Adrenal gland (tissue), 12 donors: ENCODE data around the gene EVI5L. TPM values are rescaled to one million over a fixed set of nuclear protein-coding genes. Genes with fewer than 3 reads are reported as not detected.

Experiments
- DNase-seq, 7 donors: peaks; one replicate each; pipeline ENCODE4 v3.0.0-alpha.2; 2019 to 2020
- H3K27ac ChIP-seq, 5 donors: fragments of 200-600 bp; sonication (generic) in 4 of 5; 1 replicate in 3 of 5; 2 replicates in 2 of 5; pipeline versions ENCODE4 v1.5.1 to v1.8.0; 2016 to 2020; ENCODE audit warnings: mild to moderate bottlenecking in 1 of 5
- H3K27me3 ChIP-seq: fragments of 200-600 bp; 2 replicates; pipeline ENCODE4 v1.8.0; 2021
- H3K36me3 ChIP-seq, 2 donors: fragments of 200-600 bp; replicated peaks in 1 of 2; 1 replicate in 1 of 2; 2 replicates in 1 of 2; pipeline versions ENCODE4 v1.5.1 to v1.8.0; 2018 to 2022
- H3K4me1 ChIP-seq, 2 donors: fragments of 200-600 bp; replicated peaks in 1 of 2; 1 replicate in 1 of 2; 2 replicates in 1 of 2; pipeline versions ENCODE4 v1.5.1 to v1.8.0; 2018 to 2021
- H3K4me3 ChIP-seq, 4 donors: fragments of 200-600 bp; sonication (generic) in 3 of 4; one replicate each; pipeline ENCODE4 v1.5.1; 2016 to 2018
- H3K9me3 ChIP-seq, 3 donors: fragments of 200-600 bp; sonication (generic) in 1 of 3; replicated peaks in 1 of 3; 1 replicate in 2 of 3; 2 replicates in 1 of 3; pipeline versions ENCODE4 v1.5.1 to v1.8.0; 2016 to 2021
- CTCF ChIP-seq, 6 experiments: fragments of 450-650 bp in 4 of 6; fragments of 200-600 bp in 2 of 6; sonication (generic) in 1 of 6; IDR thresholded peaks; 1 replicate in 5 of 6; 2 replicates in 1 of 6; pipeline versions ENCODE4 v1.5.1 to v1.8.0; 2016 to 2021; ENCODE audit warnings: antibody characterized with exemption in 6 of 6, mild to moderate bottlenecking in 2 of 6, moderate library complexity in 1 of 6
- POLR2A ChIP-seq, 2 donors: fragments of 450-650 bp; IDR thresholded peaks; one replicate each; pipeline ENCODE4 v1.6.1; 2017; ENCODE audit warnings: antibody characterized with exemption in 2 of 2, mild to moderate bottlenecking in 2 of 2, moderate library complexity in 1 of 2
- WGBS, 4 donors: extraction: QIAGEN DNeasy Blood & Tissue Kit in 2 of 4; methylation state at CpG; one replicate each; pipeline versions ENCODE4 v1.1.5 to v1.1.7; 2013 to 2017; 5-methylcytosine and 5-hydroxymethylcytosine counted together
- intact Hi-C, 2 donors: fragments of 100-400 bp; cut with DNase I; formaldehyde crosslinking; loops; one replicate each; pipeline versions ENCODE4 v1.14.1 to v1.15.0; 2022 to 2023
- polyA plus RNA-seq, 3 donors: library from polyadenylated mRNA; stranded (reverse); fragments of 200-250 nt in 2 of 3; fragments of 350-450 nt in 1 of 3; fragmentation: Illumina TruSeq in 1 of 3; extraction: RNeasy Lipid Tissue Mini Kit (QIAGEN cat#74804) in 1 of 3; gene quantifications; one replicate each; pipeline ENCODE4 v1.2.3, GENCODE V29; 2013 to 2014
- total RNA-seq, 9 donors: library from RNA; depleted of rRNA in 4 of 9; stranded (reverse); fragments of >200 nt in 4 of 9; fragments of 120-200 nt in 1 of 9; fragmentation: NEBNext Ultra II Directional in 1 of 9; extraction: Animal tissue kit (Norgen Biotek cat#: 25700) in 1 of 9; gene quantifications; one replicate each; pipeline versions ENCODE4 v1.1.0 to v1.2.4, GENCODE V29; 2013 to 2023
- donor health status: healthy with polysubstance abuse.
- donor health status: Bipolar disorder and iron deficiency.
- donor health status: DM: yes; HTN: yes; CAD: no.
- donor health status: DM: no; HTN: no; CAD: no.
- donor health status: DM: no; HTN: no; CAD: no.
- donor health status: DM: yes; HTN: yes; CAD: no.

Gene EVI5L
- total and polyA plus RNA-seq, 12 donors: 8.8 to 22.2 (median 20.5) TPM

GRCh38 chr19:7874897-7875273 is 44.9 kb downstream of the EVI5L start:
- peaks cover 6 to 13% of the 10 kb centered on the region in 2 donors for H3K4me1 ChIP-seq
- WGBS, 4 donors: 28 to 49% (median 45%) methylated on average over 8 to 12 of the region's 12 CpGs
- no peaks in the 10 kb centered on the region for H3K36me3 ChIP-seq
- no peaks in the 10 kb centered on the region for H3K9me3 ChIP-seq
- no peak overlapping the region for H3K27ac ChIP-seq
- no peak for TF ChIP-seq CTCF (IDR thresholded peaks at IDR 0.05)
- peak in 1 of 7 donors; percentile 24 for DNase-seq
- intact Hi-C loops: no loop called here
- H3K27me3 ChIP-seq: peaks cover 29% of the 10 kb centered on the region
- no peak overlapping the region for H3K4me3 ChIP-seq

GRCh38 chr19:7877249-7877836 is 47.3 kb downstream of the EVI5L start:
- Histone ChIP-seq H3K36me3 (no peaks in the 10 kb centered on the region), H3K4me3 (no peak overlapping the region), H3K27ac (no peak overlapping the region), H3K27me3 (peaks cover 28% of the 10 kb centered on the region), H3K4me1 (peaks cover 2 to 3% of the 10 kb centered on the region in 2 donors), H3K9me3 (no peaks in the 10 kb centered on the region)
- intact Hi-C loops: no loop called here
- TF ChIP-seq POLR2A (IDR thresholded peaks at IDR 0.05): no peak
- no peak for TF ChIP-seq CTCF (IDR thresholded peaks at IDR 0.05)
- WGBS, 4 donors: 63 to 74% (median 71%) methylated on average over 6 of the region's 6 CpGs
- no peak for DNase-seq

- H3K36me3 ChIP-seq: no peaks in the 10 kb centered on the region
- DNase-seq: no peak
- no peaks in the 10 kb centered on the region for H3K4me1 ChIP-seq
- 63 to 71% (median 66%) methylated on average over 13 to 18 of the region's 18 CpGs for WGBS, 4 donors
- H3K27ac ChIP-seq: no peak overlapping the region
- TF ChIP-seq CTCF (IDR thresholded peaks at IDR 0.05) (no peak), POLR2A (IDR thresholded peaks at IDR 0.05) (no peak)
- H3K27me3 ChIP-seq: peaks cover 11% of the 10 kb centered on the region
- no peak overlapping the region for H3K4me3 ChIP-seq
- no peaks in the 10 kb centered on the region for H3K9me3 ChIP-seq
- intact Hi-C loops: no loop called here
These were observed 49.2 kb downstream of the EVI5L start for GRCh38 chr19:7879111-7879807.

- H3K27ac ChIP-seq: no peak overlapping the region
- peaks cover 6% of the 10 kb centered on the region for H3K27me3 ChIP-seq
- no peak for DNase-seq
- intact Hi-C loops: no loop called here
- no peaks in the 10 kb centered on the region for H3K36me3 ChIP-seq
- no peak for TF ChIP-seq POLR2A (IDR thresholded peaks at IDR 0.05)
- no peak for TF ChIP-seq CTCF (IDR thresholded peaks at IDR 0.05)
- WGBS, 4 donors: 81 to 87% (median 84%) methylated on average over 19 of the region's 19 CpGs
- H3K4me1 ChIP-seq: no peaks in the 10 kb centered on the region
- H3K9me3 ChIP-seq: no peaks in the 10 kb centered on the region
- no peak overlapping the region for H3K4me3 ChIP-seq
These were observed 49.8 kb downstream of the EVI5L start for GRCh38 chr19:7879836-7880235.
